HG03175 (cell line): ENCODE data around the gene TMEM95.
A peak's percentile ranks its signal among the peaks of the same experiment; 100 is the strongest.

Experiments
- ATAC-seq: cut with Tn5 transposase; IDR thresholded peaks from one replicate; pipeline ENCODE4 v1.9.1; 2021; ENCODE audit warnings: mild to moderate bottlenecking, moderate library complexity; ENCODE audit not compliant: unreplicated experiment

TMEM95 gene

DNA sequence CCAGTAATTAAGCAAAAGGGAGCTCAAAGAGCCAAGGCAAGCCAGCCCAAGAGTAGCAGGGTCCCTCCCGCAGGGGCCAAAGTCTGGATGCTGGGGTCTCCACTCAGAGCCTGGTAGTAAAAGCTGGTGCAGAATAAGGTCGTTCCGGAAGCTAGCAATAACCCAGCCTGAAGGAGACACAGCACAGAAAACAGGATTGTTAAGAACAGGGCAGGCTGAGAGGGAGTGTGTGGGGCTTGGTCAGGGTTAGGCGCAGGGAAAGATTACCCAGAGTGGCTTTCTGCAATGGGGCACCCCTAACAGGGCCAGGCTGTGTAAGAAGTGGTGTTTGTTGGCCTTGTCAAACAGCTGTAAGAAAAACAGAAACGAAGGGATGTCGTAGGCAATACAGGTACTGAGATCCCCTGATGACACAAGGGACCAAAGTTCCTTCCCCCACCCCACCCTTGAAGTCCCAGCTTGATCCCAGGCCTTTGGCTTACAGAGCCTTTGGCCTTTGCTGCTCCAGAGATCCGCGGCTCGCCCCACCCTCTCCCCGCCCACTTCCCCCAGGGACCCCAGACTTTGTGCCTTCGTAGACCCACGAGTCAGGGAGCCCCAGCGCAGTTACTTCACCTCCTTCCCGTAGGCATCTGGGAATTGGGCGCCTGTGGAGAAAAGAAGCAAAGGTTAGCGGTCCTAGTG, 48.2 kb downstream of the TMEM95 start:
- no peak for ATAC-seq

GRCh38 chr17:7403727-7403976, 48.7 kb downstream of the TMEM95 start:
- ATAC-seq = no peak

- peak; percentile 94 for ATAC-seq
Observed at GRCh38 chr17:7403977-7404736, 49.2 kb downstream of the TMEM95 start, which contains the start of gene TMEM256. Gene TMEM256, minus strand, starts transcription at chr17:7404097. Its CDS starts 13 bp downstream, at chr17:7404084.

GRCh38 chr17:7404737-7405349, 49.9 kb downstream of the TMEM95 start:
- no peak for ATAC-seq

GRCh38 chr17:7405350-7406234, 50.6 kb downstream of the TMEM95 start:
- no peak for ATAC-seq

- no peak for ATAC-seq
Observed at GRCh38 chr17:7406235-7406825, 51.4 kb downstream of the TMEM95 start.
